Hepatocyte (in vitro differentiated cells): ENCODE results near the gene BOD1. TPM values are rescaled to one million over a fixed set of nuclear protein-coding genes. Genes with fewer than 3 reads are reported as not detected.
A peak's percentile ranks its signal among the peaks of the same experiment; 100 is the strongest.

Experiments
- DNase-seq: peaks from one replicate; pipeline ENCODE4 v3.0.0-alpha.2; 2016; ENCODE audit warnings: low spot score
- H2AFZ ChIP-seq: fragments of 200-600 bp; sonication (generic); 2 replicates; pipeline ENCODE4 v1.6.0; 2016; ENCODE audit warnings: antibody characterized with exemption, mild to moderate bottlenecking
- H3K27ac ChIP-seq: fragments of 200-600 bp; sonication (generic); 2 replicates; pipeline ENCODE4 v1.5.1; 2016; ENCODE audit warnings: mild to moderate bottlenecking
- H3K27me3 ChIP-seq: fragments of 200-600 bp; sonication (generic); 2 replicates; pipeline ENCODE4 v1.6.1; 2016
- H3K36me3 ChIP-seq: fragments of 200-600 bp; sonication (generic); replicated peaks from 2 replicates; pipeline ENCODE4 v1.5.1; 2016; ENCODE audit warnings: low read depth; ENCODE audit not compliant: insufficient read depth
- H3K4me1 ChIP-seq: fragments of 200-600 bp; sonication (generic); 2 replicates; pipeline ENCODE4 v1.5.1; 2016; ENCODE audit warnings: mild to moderate bottlenecking, moderate library complexity; ENCODE audit not compliant: insufficient read depth
- H3K4me2 ChIP-seq: fragments of 200-600 bp; sonication (generic); 2 replicates; pipeline ENCODE4 v1.6.0; 2016
- H3K4me3 ChIP-seq: fragments of 200-600 bp; sonication (generic); 2 replicates; pipeline ENCODE4 v1.5.1; 2016; ENCODE audit warnings: mild to moderate bottlenecking
- H3K79me2 ChIP-seq: fragments of 200-600 bp; sonication (generic); 2 replicates; pipeline ENCODE4 v1.6.0; 2017; ENCODE audit warnings: mild to moderate bottlenecking
- H3K9me2 ChIP-seq: fragments of 200-600 bp; sonication (generic); replicated peaks from 2 replicates; pipeline ENCODE4 v1.6.0; 2017; ENCODE audit warnings: mild to moderate bottlenecking; ENCODE audit not compliant: insufficient read depth
- H3K9me3 ChIP-seq: fragments of 200-600 bp; sonication (generic); 2 replicates; pipeline ENCODE4 v1.5.1; 2016; ENCODE audit warnings: low read depth, mild to moderate bottlenecking
- H4K20me1 ChIP-seq: fragments of 200-600 bp; sonication (generic); 2 replicates; pipeline ENCODE4 v1.6.0; 2016; ENCODE audit warnings: mild to moderate bottlenecking; ENCODE audit not compliant: insufficient read depth, poor library complexity, severe bottlenecking
- EZH2 ChIP-seq: fragments of 200-600 bp; sonication (generic); IDR thresholded peaks from 2 replicates; pipeline ENCODE4 v1.6.1; 2016; ENCODE audit warnings: antibody characterized with exemption, mild to moderate bottlenecking, borderline replicate concordance
- EZH2phosphoT487 ChIP-seq: fragments of 200-600 bp; sonication (generic); IDR thresholded peaks from one replicate; pipeline ENCODE4 v1.6.1; 2018; ENCODE audit warnings: antibody characterized with exemption, mild to moderate bottlenecking, low read depth, moderate library complexity; ENCODE audit not compliant: unreplicated experiment, severe bottlenecking
- WGBS: methylation state at CpG from one replicate; pipeline ENCODE4 v1.1.6; 2016; ENCODE audit warnings: low lambda C conversion rate; ENCODE audit errors: missing lambda C conversion rate; 5-methylcytosine and 5-hydroxymethylcytosine counted together
- polyA plus RNA-seq: library from polyadenylated mRNA; unstranded; fragments of >200 nt; fragmentation: Nextera tagmentation; extraction: Ambion mirVana; gene quantifications from 2 replicates; pipeline ENCODE4 v1.2.1, GENCODE V29; 2016
- total RNA-seq: library from RNA; depleted of rRNA; stranded (reverse); fragments of >200 nt; gene quantifications from 2 replicates; pipeline ENCODE4 v1.2.3, GENCODE V29; 2014
- TF ChIP-seq, protein P1 (sequence below): fragments of 200-600 bp; sonication (generic); IDR thresholded peaks from 2 replicates; pipeline ENCODE4 v1.5.1; 2016; ENCODE audit warnings: antibody characterized with exemption, mild to moderate bottlenecking; ENCODE audit not compliant: poor library complexity

BOD1 gene
- total and polyA plus RNA-seq, 2 experiments from 2014 or later: 68.9 to 76.3 TPM

DNA sequence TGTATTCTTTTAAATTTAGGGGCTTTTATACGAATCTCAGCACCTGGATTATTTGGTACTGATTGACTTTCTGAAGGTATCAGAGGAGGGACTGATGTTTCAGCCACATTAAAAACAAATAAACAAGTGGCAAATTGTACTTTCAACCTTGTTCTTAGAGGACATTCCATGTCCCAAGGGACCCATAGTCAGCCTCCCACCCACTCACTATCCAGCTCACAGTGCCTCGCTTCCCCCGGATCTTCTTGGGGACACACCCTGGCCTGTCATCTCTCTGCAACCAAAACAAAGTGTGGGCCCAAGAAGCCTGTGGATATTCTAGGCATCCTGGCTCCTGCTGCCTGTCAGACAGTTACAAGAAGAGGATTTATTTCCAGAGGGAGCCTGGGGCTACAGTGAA lies 8.8 kb upstream of the BOD1 start:
- Histone ChIP-seq H4K20me1 (no peaks in the 10 kb centered on the region), H3K79me2 (no peaks in the 10 kb centered on the region), H3K9me3 (no peaks in the 10 kb centered on the region), H3K4me2 (no peak overlapping the region), H3K27me3 (no peaks in the 10 kb centered on the region), H3K36me3 (no peaks in the 10 kb centered on the region), H3K4me1 (peaks cover 15% of the 10 kb centered on the region), H3K9me2 (no peaks in the 10 kb centered on the region), H3K4me3 (no peak overlapping the region), H3K27ac (no peak overlapping the region), H2AFZ (no peak overlapping the region)
- WGBS: 85% methylated on average over 3 of the region's 3 CpGs
- no peak for DNase-seq
- TF ChIP-seq EZH2phosphoT487 (no peak), EZH2 (no peak)
- TF ChIP-seq, protein P1, sequence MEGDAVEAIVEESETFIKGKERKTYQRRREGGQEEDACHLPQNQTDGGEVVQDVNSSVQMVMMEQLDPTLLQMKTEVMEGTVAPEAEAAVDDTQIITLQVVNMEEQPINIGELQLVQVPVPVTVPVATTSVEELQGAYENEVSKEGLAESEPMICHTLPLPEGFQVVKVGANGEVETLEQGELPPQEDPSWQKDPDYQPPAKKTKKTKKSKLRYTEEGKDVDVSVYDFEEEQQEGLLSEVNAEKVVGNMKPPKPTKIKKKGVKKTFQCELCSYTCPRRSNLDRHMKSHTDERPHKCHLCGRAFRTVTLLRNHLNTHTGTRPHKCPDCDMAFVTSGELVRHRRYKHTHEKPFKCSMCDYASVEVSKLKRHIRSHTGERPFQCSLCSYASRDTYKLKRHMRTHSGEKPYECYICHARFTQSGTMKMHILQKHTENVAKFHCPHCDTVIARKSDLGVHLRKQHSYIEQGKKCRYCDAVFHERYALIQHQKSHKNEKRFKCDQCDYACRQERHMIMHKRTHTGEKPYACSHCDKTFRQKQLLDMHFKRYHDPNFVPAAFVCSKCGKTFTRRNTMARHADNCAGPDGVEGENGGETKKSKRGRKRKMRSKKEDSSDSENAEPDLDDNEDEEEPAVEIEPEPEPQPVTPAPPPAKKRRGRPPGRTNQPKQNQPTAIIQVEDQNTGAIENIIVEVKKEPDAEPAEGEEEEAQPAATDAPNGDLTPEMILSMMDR: no peak

DNA sequence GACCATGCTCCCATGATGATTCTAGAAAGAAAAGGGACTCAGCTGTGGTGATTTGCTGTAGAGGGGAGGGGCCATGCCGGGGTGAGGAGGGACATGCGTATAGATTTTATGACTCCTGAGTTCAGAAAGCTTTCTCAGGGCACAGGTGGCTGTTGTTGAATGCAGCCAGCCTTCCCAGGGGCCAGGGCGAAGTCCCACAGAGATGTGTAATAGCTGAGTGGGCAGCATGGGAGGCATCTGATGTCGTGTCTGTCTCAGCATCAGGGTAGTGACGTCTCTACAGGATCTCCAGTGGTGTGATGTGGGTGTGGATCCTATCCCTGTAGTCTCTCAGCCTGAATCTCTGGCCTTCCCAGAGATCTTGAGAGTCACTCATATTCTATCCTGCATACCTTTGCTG lies 7.8 kb upstream of the BOD1 start:
- peak; percentile 36 for DNase-seq
- no peaks in the 10 kb centered on the region for H3K36me3 ChIP-seq
- H4K20me1 ChIP-seq: no peaks in the 10 kb centered on the region
- H3K79me2 ChIP-seq: no peaks in the 10 kb centered on the region
- peak overlapping the region; percentile 66 for H3K27ac ChIP-seq
- H3K4me3 ChIP-seq: no peak overlapping the region
- TF ChIP-seq EZH2phosphoT487 (no peak), EZH2 (no peak)
- TF ChIP-seq, protein P1: no peak
- no peak overlapping the region for H3K4me2 ChIP-seq
- H3K4me1 ChIP-seq: peaks cover 15% of the 10 kb centered on the region
- no peaks in the 10 kb centered on the region for H3K27me3 ChIP-seq
- no peaks in the 10 kb centered on the region for H3K9me2 ChIP-seq
- H3K9me3 ChIP-seq: no peaks in the 10 kb centered on the region
- WGBS: 74% methylated on average over 5 of the region's 5 CpGs
- H2AFZ ChIP-seq: no peak overlapping the region

DNA sequence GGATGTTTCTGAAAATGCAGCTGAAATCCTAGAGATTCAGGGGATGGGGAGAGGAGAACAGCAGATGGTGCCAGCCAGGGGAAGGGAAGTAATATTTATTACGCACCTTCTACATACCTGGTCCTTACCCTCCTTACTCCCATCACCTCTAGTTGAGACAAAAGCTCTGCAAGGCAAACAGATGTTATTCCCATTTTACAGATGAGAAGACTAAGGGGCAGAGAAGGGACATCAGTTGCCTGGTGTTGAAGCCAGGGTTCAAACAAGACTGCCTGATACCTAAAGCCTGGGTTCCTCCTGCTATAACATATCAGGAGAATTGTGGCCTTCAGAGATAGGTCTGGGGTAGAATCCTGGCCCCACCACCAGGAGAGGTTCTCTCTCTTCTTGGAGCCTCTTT lies 7.3 kb upstream of the BOD1 start:
- no peaks in the 10 kb centered on the region for H3K27me3 ChIP-seq
- TF ChIP-seq EZH2: no peak
- TF ChIP-seq, protein P1: no peak
- no peak overlapping the region for H2AFZ ChIP-seq
- WGBS: 100% methylated on average over 1 of the region's 1 CpG
- H3K36me3 ChIP-seq: no peaks in the 10 kb centered on the region
- H3K9me3 ChIP-seq: no peaks in the 10 kb centered on the region
- no peak overlapping the region for H3K4me2 ChIP-seq
- peak overlapping the region; percentile 4 for H3K27ac ChIP-seq
- H3K79me2 ChIP-seq: no peaks in the 10 kb centered on the region
- peaks cover 15% of the 10 kb centered on the region for H3K4me1 ChIP-seq
- H3K9me2 ChIP-seq: no peaks in the 10 kb centered on the region
- H4K20me1 ChIP-seq: no peaks in the 10 kb centered on the region
- no peak for DNase-seq
- no peak overlapping the region for H3K4me3 ChIP-seq

DNA sequence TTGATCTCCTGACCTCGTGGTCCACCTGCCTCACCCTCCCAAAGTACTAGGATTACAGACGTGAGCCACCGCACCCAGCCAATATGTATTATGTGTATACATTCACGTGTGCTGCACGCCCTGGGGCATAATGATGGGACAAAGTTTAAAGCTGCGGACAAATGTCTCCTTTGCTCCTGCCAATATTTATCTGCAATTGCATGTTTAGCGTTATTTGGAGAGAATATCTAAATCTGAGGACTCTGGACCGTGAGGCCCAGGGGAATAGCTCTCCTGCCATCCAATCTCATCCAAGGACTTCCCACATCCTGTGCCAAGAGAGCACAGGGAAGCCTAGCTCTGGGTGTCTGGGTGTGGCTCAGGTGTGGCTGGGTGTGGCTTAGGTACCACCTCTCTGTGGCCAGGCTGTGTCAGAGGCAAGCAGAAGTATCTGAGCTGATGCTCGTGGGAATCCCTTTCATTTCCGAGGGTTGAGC lies 6.9 kb upstream of the BOD1 start:
- Histone ChIP-seq H3K4me3 (no peak overlapping the region), H3K9me2 (no peaks in the 10 kb centered on the region), H3K36me3 (no peaks in the 10 kb centered on the region), H3K9me3 (no peaks in the 10 kb centered on the region), H2AFZ (no peak overlapping the region), H3K4me2 (no peak overlapping the region), H3K27ac (peak overlapping the region; percentile 4), H3K27me3 (no peaks in the 10 kb centered on the region), H3K79me2 (no peaks in the 10 kb centered on the region), H3K4me1 (peaks cover 14% of the 10 kb centered on the region), H4K20me1 (no peaks in the 10 kb centered on the region)
- TF ChIP-seq EZH2 (no peak), EZH2phosphoT487 (no peak)
- TF ChIP-seq, protein P1: no peak
- DNase-seq: peak; percentile 53
- WGBS: 77% methylated on average over 10 of the region's 10 CpGs
